ENCODE measurements around the gene FLVCR2.
"Not testable (repeated sequence)": the region's sequence is repeated elsewhere in the genome, so short reads cannot be mapped to it uniquely, and the experiment has no call there.

FLVCR2 gene

DNA sequence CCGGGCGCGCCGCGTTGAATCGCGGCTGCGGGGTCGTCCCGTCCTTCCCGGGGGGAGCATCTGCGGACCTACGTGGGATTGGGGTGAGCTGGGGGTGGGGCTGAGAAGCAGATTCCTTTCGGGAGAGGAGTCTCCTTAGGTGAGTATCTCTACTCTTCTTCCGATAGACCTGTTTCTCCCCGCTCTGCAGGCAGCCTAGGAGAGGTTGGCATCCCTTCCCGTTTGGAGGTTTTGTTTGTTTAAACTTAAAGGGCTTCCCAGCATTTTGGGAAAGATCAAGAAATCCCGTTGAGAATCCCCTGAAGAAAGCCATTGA is 83.0 kb downstream of the FLVCR2 start:
- no peak for FAIRE-seq
- TF ChIP-seq SPI1 (IDR thresholded peaks at IDR 0.05; ENCODE audit: low read depth, low read length) (no peak), POU2F2 (IDR thresholded peaks at IDR 0.05; ENCODE audit: low read depth, low read length) (no peak), POLR2A (IDR thresholded peaks at IDR 0.05; ENCODE audit: low read depth, low read length) (no peak), PAX5 (IDR thresholded peaks at IDR 0.05; ENCODE audit: insufficient read depth, low read length, severe bottlenecking) (no peak), TAF1 (IDR thresholded peaks at IDR 0.05; ENCODE audit: low read depth, low read length) (no peak), POLR2AphosphoS5 (IDR thresholded peaks at IDR 0.05; ENCODE audit: low read depth, low read length) (no peak)
- DNase-seq (ENCODE audit: insufficient read length, low spot score): no peak

DNA sequence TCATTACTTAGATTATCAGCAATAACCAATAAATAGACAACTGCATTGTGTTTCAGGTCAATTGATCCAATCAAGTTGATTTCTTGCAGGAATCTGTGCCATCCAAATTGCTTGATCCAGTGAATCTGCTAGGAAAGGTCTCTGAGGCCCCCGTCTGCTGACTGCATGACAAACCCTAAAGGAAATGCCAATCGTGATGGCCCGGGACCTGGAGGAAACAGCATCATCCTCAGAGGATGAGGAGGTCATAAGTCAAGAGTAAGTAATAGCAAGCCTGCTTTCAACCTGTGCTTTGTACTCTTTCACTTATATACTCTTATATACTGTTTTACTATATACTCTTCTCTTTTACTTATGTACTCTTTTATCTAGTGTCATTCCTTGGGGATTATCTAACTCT is 84.5 kb downstream of the FLVCR2 start:
- no peak for FAIRE-seq

GRCh38 chr14:75667099-75667765 is 88.8 kb downstream of the FLVCR2 start:
- DNase-seq (ENCODE audit: insufficient read length, low spot score): no peak
- FAIRE-seq: no peak
- TF ChIP-seq POU2F2 (IDR thresholded peaks at IDR 0.05; ENCODE audit: low read depth, low read length): no peak

More for the DNA sequence above, 84.5 kb downstream of the FLVCR2 start:
- DNase-seq (ENCODE audit: insufficient read length, low spot score): no peak
- TF ChIP-seq POLR2AphosphoS5 (IDR thresholded peaks at IDR 0.05; ENCODE audit: low read depth, low read length) (no peak), SPI1 (IDR thresholded peaks at IDR 0.05; ENCODE audit: low read depth, low read length) (no peak)

DNA sequence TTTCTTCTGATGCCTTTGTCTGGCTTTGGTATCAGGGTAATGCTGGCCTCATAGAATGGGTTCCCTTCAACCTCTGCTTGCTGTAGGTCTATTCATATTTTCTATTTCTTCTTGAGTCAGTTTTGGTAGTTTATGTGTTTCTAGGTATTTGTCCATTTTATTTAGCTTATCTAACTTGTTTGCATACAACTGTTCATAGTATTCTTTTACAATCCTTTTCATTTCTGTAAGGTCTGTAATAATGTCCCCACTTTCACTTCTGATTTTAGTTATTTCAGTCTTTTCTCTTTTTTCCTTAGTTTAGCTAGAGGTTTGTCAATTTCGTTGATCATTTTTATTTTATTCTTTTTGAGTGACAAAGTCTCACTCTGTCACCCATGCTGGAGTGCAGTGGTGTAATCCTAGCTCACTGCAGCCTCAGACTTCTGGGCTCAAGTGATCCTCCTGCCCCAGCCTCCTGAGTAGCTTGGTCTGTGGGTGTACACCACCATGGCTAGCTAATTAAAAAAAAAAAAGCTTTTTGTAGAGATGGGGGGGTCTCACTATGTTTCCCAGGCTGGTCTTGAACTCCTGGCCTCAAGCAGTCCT is 94.3 kb downstream of the FLVCR2 start:
- FAIRE-seq: no peak
- no peak for DNase-seq (ENCODE audit: insufficient read length, low spot score)
- no peak for TF ChIP-seq POLR2A (IDR thresholded peaks at IDR 0.05; ENCODE audit: low read depth, low read length)
- TF ChIP-seq TAF1 (IDR thresholded peaks at IDR 0.05; ENCODE audit: low read depth, low read length): no peak
- TF ChIP-seq SPI1 (IDR thresholded peaks at IDR 0.05; ENCODE audit: low read depth, low read length): no peak
- no peak for TF ChIP-seq PAX5 (IDR thresholded peaks at IDR 0.05; ENCODE audit: insufficient read depth, low read length, severe bottlenecking)
- TF ChIP-seq POU2F2 (IDR thresholded peaks at IDR 0.05; ENCODE audit: low read depth, low read length): no peak
- TF ChIP-seq POLR2AphosphoS5 (IDR thresholded peaks at IDR 0.05; ENCODE audit: low read depth, low read length): no peak

DNA sequence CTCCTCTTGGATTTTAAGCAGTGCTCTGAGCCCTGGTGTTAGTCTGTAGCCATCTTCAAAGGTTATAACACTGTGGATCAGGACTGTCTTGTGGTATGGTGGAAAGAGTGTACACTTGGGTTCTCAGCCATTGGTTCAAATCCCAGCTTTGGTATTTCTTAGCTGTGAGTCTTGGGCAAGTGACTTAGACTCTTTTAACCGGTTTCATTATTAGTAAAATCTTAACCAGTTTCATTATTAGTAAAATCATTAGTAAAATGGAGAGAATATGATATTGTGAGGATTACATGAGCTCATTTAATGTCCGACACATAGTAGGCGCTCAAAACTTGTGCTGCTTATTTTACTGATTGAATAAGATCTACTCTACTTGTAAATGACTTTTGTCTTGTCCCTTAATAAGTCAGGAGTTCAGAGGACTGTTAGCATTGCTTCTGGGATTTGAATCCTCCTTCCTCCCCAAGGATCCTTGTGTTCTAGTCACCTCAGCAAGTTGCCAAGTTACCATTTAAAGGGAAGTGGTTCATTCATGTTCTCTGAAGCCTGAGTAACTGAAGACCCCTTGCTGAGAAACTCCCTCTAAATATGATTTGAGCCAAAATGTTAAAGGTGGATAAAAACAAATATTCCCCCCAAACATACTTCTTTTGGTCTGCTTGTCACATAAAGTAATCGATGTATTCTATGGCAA is 95.1 kb downstream of the FLVCR2 start:
- FAIRE-seq (peak; percentile 64), DNase-seq (ENCODE audit: insufficient read length, low spot score) (no peak)
- no peak for TF ChIP-seq POLR2A (IDR thresholded peaks at IDR 0.05; ENCODE audit: low read depth, low read length)
- peak; percentile 46 for TF ChIP-seq SPI1 (IDR thresholded peaks at IDR 0.05; ENCODE audit: low read depth, low read length)

DNA sequence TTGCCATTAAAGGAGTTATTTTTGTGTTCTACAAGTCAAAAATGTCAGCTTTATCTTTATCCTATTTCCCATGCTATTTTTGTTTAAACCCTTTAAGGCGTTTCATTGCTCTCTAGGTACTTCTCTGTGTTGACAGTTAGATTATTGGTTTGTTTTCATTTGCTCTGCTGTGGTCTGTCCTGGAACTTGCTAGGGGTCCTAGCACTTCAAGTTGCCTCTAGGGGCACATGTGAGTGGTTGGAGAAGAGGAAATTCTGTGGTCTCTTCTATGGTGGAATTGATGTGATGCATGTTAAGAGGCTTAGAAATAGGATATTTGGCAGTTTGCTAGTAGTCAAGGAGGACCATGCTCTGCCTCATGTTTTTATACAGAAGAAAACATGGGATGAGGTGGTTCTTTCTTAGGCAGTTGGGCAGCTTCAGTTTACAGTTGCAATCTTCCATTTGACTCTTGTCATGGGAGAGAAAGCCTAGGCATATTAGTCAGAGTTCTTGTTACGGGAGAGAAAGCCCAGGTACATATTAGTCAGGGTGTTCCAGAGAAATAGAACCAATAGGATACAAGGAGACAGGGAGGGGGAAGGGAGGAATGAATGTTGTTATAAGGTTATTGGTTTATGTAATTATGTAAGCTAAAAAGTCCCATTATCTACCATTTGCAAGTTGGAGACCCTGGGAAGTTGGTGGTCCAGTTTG is 97.0 kb downstream of the FLVCR2 start:
- no peak for TF ChIP-seq SPI1 (IDR thresholded peaks at IDR 0.05; ENCODE audit: low read depth, low read length)
- TF ChIP-seq POLR2A (IDR thresholded peaks at IDR 0.05; ENCODE audit: low read depth, low read length): no peak
- TF ChIP-seq PAX5 (IDR thresholded peaks at IDR 0.05; ENCODE audit: insufficient read depth, low read length, severe bottlenecking): no peak
- no peak for TF ChIP-seq TAF1 (IDR thresholded peaks at IDR 0.05; ENCODE audit: low read depth, low read length)
- TF ChIP-seq POLR2AphosphoS5 (IDR thresholded peaks at IDR 0.05; ENCODE audit: low read depth, low read length): no peak
- TF ChIP-seq POU2F2 (IDR thresholded peaks at IDR 0.05; ENCODE audit: low read depth, low read length): no peak
- DNase-seq (ENCODE audit: insufficient read length, low spot score) (no peak), FAIRE-seq (peak; percentile 63)

DNA sequence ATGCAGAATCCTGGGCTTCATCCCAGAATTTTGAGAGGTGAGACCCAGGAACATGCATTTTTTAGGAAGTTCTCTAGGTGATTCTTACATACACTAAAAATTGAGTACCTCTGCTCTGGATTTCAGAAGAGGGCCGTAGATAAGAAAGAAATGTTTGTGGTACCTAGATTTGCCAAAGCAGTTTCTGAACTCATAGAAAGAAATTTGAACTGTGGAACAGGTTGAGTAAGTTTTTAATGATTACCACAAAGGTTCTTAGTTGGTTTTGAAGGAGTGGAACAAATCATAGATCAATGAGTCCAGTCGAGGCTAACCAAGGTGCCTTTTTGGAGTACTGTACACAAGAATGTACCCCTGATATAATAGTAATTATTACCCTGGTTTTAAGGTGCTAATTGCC is 107.5 kb downstream of the FLVCR2 start:
- FAIRE-seq (peak; percentile 54), DNase-seq (ENCODE audit: insufficient read length, low spot score) (no peak)
- TF ChIP-seq SPI1 (IDR thresholded peaks at IDR 0.05; ENCODE audit: low read depth, low read length) (no peak), PAX5 (IDR thresholded peaks at IDR 0.05; ENCODE audit: insufficient read depth, low read length, severe bottlenecking) (no peak), POU2F2 (IDR thresholded peaks at IDR 0.05; ENCODE audit: low read depth, low read length) (no peak), TAF1 (IDR thresholded peaks at IDR 0.05; ENCODE audit: low read depth, low read length) (no peak), POLR2AphosphoS5 (IDR thresholded peaks at IDR 0.05; ENCODE audit: low read depth, low read length) (no peak), POLR2A (IDR thresholded peaks at IDR 0.05; ENCODE audit: low read depth, low read length) (no peak)

GRCh38 chr14:75689012-75689411 is 110.6 kb downstream of the FLVCR2 start:
- DNase-seq (ENCODE audit: insufficient read length, low spot score) (no peak), FAIRE-seq (no peak)
- no peak for TF ChIP-seq POU2F2 (IDR thresholded peaks at IDR 0.05; ENCODE audit: low read depth, low read length)
- no peak for TF ChIP-seq POLR2A (IDR thresholded peaks at IDR 0.05; ENCODE audit: low read depth, low read length)
- no peak for TF ChIP-seq SPI1 (IDR thresholded peaks at IDR 0.05; ENCODE audit: low read depth, low read length)
- no peak for TF ChIP-seq TAF1 (IDR thresholded peaks at IDR 0.05; ENCODE audit: low read depth, low read length)
- no peak for TF ChIP-seq PAX5 (IDR thresholded peaks at IDR 0.05; ENCODE audit: insufficient read depth, low read length, severe bottlenecking)
- no peak for TF ChIP-seq POLR2AphosphoS5 (IDR thresholded peaks at IDR 0.05; ENCODE audit: low read depth, low read length)

- no peak for TF ChIP-seq SPI1 (IDR thresholded peaks at IDR 0.05; ENCODE audit: low read depth, low read length)
- TF ChIP-seq POLR2A (IDR thresholded peaks at IDR 0.05; ENCODE audit: low read depth, low read length): no peak
- no peak for TF ChIP-seq POU2F2 (IDR thresholded peaks at IDR 0.05; ENCODE audit: low read depth, low read length)
- no peak for TF ChIP-seq PAX5 (IDR thresholded peaks at IDR 0.05; ENCODE audit: insufficient read depth, low read length, severe bottlenecking)
- no peak for TF ChIP-seq TAF1 (IDR thresholded peaks at IDR 0.05; ENCODE audit: low read depth, low read length)
- TF ChIP-seq POLR2AphosphoS5 (IDR thresholded peaks at IDR 0.05; ENCODE audit: low read depth, low read length): no peak
- no peak for DNase-seq (ENCODE audit: insufficient read length, low spot score)
These were observed 111.6 kb downstream of the FLVCR2 start for GRCh38 chr14:75690010-75690409.

DNA sequence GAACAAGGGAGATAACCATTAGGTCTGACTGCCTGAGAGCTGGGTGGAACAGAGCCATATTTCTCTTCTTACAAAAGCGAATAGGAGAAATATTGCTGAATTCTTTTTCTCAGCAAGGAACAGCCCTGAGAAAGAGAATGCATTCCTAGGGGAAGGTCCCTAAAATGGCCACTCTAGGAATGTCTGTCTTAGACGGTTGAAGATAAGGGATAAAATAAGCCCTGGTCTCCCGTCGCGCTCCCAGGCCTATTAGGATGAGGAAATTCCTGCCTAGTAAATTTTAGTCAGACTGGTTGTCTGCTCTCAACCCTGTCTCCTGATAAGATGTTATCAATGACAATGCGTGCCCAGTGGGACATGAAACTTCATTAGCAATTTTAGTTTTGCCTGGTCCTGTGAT is 116.6 kb downstream of the FLVCR2 start:
- DNase-seq (ENCODE audit: insufficient read length, low spot score); FAIRE-seq: not testable (repeated sequence)

More at GRCh38 chr14:75690010-75690409, 111.6 kb downstream of the FLVCR2 start:
- no peak for FAIRE-seq

Measured in GM12891 (cell line).